IPS DF 6.9 (cell line): Measurements from ENCODE around the gene NDUFS8.
"Not testable (repeated sequence)": the region's sequence is repeated elsewhere in the genome, so short reads cannot be mapped to it uniquely, and the experiment has no call there.

Experiments
- DNase-seq: peaks from one replicate; pipeline ENCODE4 v3.0.0-alpha.2; 2013; ENCODE audit warnings: low read depth, low spot score
- H3K27ac ChIP-seq: one replicate; pipeline ENCODE4 v1.5.1; 2013; ENCODE audit warnings: low read length, control low read depth
- H3K27me3 ChIP-seq: 2 replicates; pipeline ENCODE4 v1.6.1; 2013; ENCODE audit warnings: mild to moderate bottlenecking, low read length; ENCODE audit not compliant: control insufficient read depth, insufficient read depth
- H3K36me3 ChIP-seq: 2 replicates; pipeline ENCODE4 v1.6.1; 2013; ENCODE audit warnings: low read length; ENCODE audit not compliant: control insufficient read depth, insufficient read depth
- H3K4me1 ChIP-seq: 2 replicates; pipeline ENCODE4 v1.6.1; 2013; ENCODE audit warnings: low read length; ENCODE audit not compliant: control insufficient read depth, insufficient read depth
- H3K4me3 ChIP-seq: 2 replicates; pipeline ENCODE4 v1.5.1; 2013; ENCODE audit warnings: mild to moderate bottlenecking, low read length
- H3K9me3 ChIP-seq: 2 replicates; pipeline ENCODE4 v1.6.1; 2013; ENCODE audit warnings: low read length, inconsistent platforms; ENCODE audit not compliant: control insufficient read depth, insufficient read depth
- WGBS: extraction: QIAGEN DNeasy Blood & Tissue Kit; methylation state at CpG from one replicate; pipeline ENCODE4 v1.1.7; 2013; ENCODE audit warnings: mixed read lengths, missing lambda C conversion rate; ENCODE audit not compliant: insufficient read length, insufficient coverage; 5-methylcytosine and 5-hydroxymethylcytosine counted together

Gene NDUFS8

GRCh38 chr11:68030318-68031143 lies at the start of gene NDUFS8:
Gene NDUFS8, plus strand, starts transcription at chr11:68030681. Its CDS starts 1,471 bp downstream, at chr11:68032152.
- no peaks in the 10 kb centered on the region for H3K27me3 ChIP-seq
- peak within 1 kb of the TSS; percentile 92; the same call in 1 of the 2 replicates for H3K4me3 ChIP-seq
- no peaks in the 10 kb centered on the region; the same call in 1 of the 2 replicates for H3K4me1 ChIP-seq
- WGBS, result no CpG with 5 or more reads among the region's 56 CpGs
- peak; percentile 97 for DNase-seq
- H3K36me3 ChIP-seq, result peaks cover 23% of the 10 kb centered on the region
- no peak within 1 kb of the TSS for H3K27ac ChIP-seq
- H3K9me3 ChIP-seq, result no peaks in the 10 kb centered on the region

GRCh38 chr11:67981226-67981625 lies 49.3 kb upstream of the NDUFS8 start:
- no CpG with 5 or more reads among the region's 10 CpGs for WGBS
- not testable (repeated sequence) for H3K9me3 ChIP-seq, H3K4me1 ChIP-seq, H3K36me3 ChIP-seq, DNase-seq, H3K27me3 ChIP-seq, H3K27ac ChIP-seq, H3K4me3 ChIP-seq

GRCh38 chr11:67982255-67982857 lies 48.1 kb upstream of the NDUFS8 start:
- not testable (repeated sequence) for H3K4me3 ChIP-seq, H3K4me1 ChIP-seq, DNase-seq, H3K36me3 ChIP-seq, H3K9me3 ChIP-seq, H3K27ac ChIP-seq, H3K27me3 ChIP-seq
- WGBS, result no CpG with 5 or more reads among the region's 17 CpGs

GRCh38 chr11:67983951-67984350 lies 46.5 kb upstream of the NDUFS8 start:
- WGBS, result no CpG with 5 or more reads among the region's 29 CpGs
- no peak for DNase-seq
- no peaks in the 10 kb centered on the region for H3K4me1 ChIP-seq
- H3K9me3 ChIP-seq, result no peaks in the 10 kb centered on the region
- H3K27me3 ChIP-seq, result no peaks in the 10 kb centered on the region
- no peaks in the 10 kb centered on the region for H3K36me3 ChIP-seq
- no peak overlapping the region for H3K4me3 ChIP-seq
- no peak overlapping the region for H3K27ac ChIP-seq

GRCh38 chr11:67985302-67985701 lies 45.2 kb upstream of the NDUFS8 start:
- not testable (repeated sequence) for H3K27me3 ChIP-seq, DNase-seq
- 63% methylated on average over 1 of the region's 6 CpGs for WGBS

GRCh38 chr11:67990546-67991346 lies 39.7 kb upstream of the NDUFS8 start:
- H3K4me1 ChIP-seq, H3K36me3 ChIP-seq, H3K9me3 ChIP-seq, DNase-seq, H3K27me3 ChIP-seq, H3K27ac ChIP-seq: not testable (repeated sequence)
- no CpG with 5 or more reads among the region's 58 CpGs for WGBS
- peak overlapping the region; percentile 49; the same call in 1 of the 2 replicates for H3K4me3 ChIP-seq

More at GRCh38 chr11:67985302-67985701, 45.2 kb upstream of the NDUFS8 start:
- not testable (repeated sequence) for H3K4me1 ChIP-seq, H3K4me3 ChIP-seq, H3K27ac ChIP-seq, H3K9me3 ChIP-seq, H3K36me3 ChIP-seq

GRCh38 chr11:67991347-67992121 lies 38.9 kb upstream of the NDUFS8 start:
- H3K27ac ChIP-seq, DNase-seq, H3K4me1 ChIP-seq, H3K27me3 ChIP-seq, H3K9me3 ChIP-seq, H3K36me3 ChIP-seq: not testable (repeated sequence)
- H3K4me3 ChIP-seq, result peak overlapping the region; percentile 49; the same call in 1 of the 2 replicates
- WGBS, result no CpG with 5 or more reads among the region's 70 CpGs

- H3K4me1 ChIP-seq, H3K4me3 ChIP-seq, H3K27ac ChIP-seq, DNase-seq, H3K36me3 ChIP-seq, H3K9me3 ChIP-seq, H3K27me3 ChIP-seq: not testable (repeated sequence)
- no CpG with 5 or more reads among the region's 12 CpGs for WGBS
Measured at GRCh38 chr11:67993821-67994220, 36.7 kb upstream of the NDUFS8 start.

- no CpG with 5 or more reads among the region's 5 CpGs for WGBS
- not testable (repeated sequence) for H3K27me3 ChIP-seq, DNase-seq, H3K4me3 ChIP-seq, H3K9me3 ChIP-seq, H3K27ac ChIP-seq, H3K4me1 ChIP-seq, H3K36me3 ChIP-seq
Measured at GRCh38 chr11:67994387-67994786, 36.1 kb upstream of the NDUFS8 start.

GRCh38 chr11:67995129-67995528 lies 35.4 kb upstream of the NDUFS8 start:
- not testable (repeated sequence) for DNase-seq, H3K27ac ChIP-seq, H3K4me1 ChIP-seq, H3K27me3 ChIP-seq, H3K4me3 ChIP-seq, H3K9me3 ChIP-seq, H3K36me3 ChIP-seq
- WGBS, result no CpG with 5 or more reads among the region's 3 CpGs
